HG03066 (cell line): ENCODE data around the gene ISG20.

Experiments used
- ATAC-seq: cut with Tn5 transposase; IDR thresholded peaks from one replicate; pipeline ENCODE4 v1.9.1; 2021; ENCODE audit warnings: low read depth; ENCODE audit not compliant: unreplicated experiment

The ISG20 gene

DNA sequence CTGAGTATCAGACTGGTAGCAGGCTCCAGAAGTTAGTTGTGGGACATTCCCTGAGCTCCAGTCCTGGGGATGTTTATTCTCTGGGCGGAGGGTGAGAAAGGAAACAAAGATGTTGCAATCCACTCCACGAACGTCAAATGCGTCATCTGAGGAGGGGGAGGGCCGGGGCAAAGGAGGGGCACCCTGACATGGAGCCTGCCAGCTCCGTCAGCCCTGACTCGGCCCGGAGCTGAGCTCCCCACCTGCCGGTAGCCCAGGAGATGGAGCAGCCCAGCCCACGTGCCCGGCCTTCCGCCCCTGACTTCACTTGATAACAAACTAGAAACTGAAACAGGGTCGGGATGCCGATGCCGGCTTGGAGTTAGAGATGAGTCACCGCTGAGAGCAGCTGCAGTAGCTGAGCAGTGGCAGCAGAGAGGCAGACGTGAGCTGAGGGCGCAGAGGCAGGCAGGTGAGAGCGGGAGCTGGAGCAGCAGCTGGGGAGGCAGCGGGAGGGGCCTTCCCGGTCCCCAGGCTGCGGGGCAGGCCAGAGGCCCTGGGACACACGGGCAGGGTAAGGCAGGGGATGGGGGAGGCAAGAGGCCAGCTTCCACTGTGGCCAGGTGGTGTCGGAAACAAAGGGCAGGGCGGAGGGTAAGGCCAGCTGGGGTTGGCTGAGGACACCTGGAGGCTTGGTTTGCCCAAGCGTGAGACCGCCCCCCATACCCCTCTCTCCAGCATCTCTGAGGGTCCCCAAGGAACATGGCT lies at the start of gene ISG20:
ISG20 (plus strand) TSS at position 391 of the 747 bp plus-strand sequence; CDS start at position 742, 351 bp downstream.
- ATAC-seq = peak; percentile 57

DNA sequence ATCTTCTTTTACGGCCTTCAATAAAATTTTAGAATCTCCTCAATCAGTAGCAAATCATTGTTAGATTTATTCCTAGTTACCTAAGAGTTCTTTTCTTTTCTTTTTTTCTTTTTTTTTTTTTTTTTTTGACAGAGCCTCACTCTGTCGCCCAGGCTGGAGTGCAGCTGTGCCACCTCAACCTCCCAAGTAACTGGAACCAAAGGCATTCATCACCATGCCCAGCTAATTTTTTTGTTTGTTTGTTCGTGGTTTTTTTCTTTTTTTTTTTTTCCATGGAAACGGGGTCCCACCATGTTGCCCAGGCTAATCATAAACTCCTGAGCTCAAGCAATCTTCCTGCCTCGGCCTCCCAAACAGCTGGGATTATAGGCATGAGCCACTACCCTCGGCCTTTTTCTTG lies 48.1 kb upstream of the ISG20 start:
- ATAC-seq = no peak

DNA sequence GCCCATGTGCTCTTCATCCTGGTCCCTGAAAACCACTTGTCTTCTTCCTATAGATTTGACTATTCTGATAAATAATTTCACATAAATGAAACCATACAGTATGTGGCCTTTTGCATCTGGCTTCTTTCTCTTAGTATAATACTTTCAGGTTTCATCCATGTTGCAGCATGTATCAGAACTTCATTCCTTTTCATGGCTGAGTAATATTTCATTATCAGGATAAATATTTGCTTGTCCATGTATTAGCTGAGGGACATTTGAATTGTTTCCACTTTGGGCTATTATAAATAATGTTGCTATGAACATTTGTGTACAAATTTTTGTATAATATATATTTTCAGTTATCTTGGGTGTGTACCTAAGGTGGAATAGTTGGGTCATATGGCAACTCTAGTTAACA lies 47.4 kb upstream of the ISG20 start:
- no peak for ATAC-seq

DNA sequence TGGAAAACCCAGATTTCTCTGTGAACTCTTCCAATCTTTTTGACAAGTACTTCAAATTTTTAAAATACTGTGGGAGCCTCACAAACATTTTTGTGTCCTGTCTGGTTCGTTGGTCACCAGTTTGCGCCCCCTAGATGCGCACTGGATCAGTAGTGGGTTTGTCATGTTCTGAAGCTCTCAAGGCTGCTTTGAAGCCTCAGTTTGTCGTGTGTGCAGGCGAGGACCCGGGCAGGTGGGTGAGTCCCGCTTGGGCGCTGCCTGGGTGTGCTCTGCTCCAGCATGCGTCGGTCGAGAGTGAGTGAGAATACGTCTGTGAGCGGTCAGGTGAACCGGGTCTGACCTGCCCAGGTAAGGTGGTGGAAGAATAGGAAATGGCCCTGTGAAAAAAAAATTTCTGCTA lies 34.9 kb upstream of the ISG20 start:
- no peak for ATAC-seq

DNA sequence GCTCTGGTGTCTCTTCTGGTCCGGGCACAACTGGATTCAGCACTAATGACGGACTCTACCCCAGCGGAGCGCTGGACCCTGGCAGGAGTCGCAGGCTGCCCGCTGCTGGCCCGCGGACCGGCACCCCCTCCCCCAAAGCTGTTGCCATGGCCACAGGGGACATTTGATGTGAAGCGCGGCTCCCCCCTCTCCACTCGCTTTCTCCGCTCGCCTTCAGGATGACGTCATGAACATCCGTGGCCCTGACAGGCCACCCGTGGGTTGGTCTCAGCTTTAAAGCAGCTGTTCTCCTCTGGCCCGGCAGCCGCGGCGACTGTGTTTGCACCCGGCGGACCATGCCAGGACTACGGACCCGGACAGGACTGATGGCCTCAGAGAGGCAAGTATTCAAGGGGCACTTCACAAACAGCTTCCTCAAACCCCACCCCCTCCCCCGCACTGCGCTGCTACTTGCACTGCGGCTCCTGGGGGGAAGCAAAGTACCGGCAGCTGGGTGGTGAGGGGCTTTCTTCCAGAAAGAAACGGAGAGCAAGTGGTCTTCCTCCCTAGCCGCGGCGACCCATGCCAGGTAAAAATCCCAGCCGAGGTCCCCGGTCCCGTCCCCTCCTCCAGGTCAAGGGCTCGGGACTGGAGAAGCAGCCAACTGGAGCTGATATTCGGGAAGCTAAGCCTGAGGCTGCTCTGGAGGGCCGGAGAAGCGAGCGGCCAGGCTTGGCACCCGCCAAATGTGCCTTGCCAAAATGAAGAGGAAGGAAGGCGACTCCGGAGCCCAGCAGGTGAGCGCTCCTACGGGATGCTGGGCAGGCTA lies 34.2 kb upstream of the ISG20 start:
- no peak for ATAC-seq

DNA sequence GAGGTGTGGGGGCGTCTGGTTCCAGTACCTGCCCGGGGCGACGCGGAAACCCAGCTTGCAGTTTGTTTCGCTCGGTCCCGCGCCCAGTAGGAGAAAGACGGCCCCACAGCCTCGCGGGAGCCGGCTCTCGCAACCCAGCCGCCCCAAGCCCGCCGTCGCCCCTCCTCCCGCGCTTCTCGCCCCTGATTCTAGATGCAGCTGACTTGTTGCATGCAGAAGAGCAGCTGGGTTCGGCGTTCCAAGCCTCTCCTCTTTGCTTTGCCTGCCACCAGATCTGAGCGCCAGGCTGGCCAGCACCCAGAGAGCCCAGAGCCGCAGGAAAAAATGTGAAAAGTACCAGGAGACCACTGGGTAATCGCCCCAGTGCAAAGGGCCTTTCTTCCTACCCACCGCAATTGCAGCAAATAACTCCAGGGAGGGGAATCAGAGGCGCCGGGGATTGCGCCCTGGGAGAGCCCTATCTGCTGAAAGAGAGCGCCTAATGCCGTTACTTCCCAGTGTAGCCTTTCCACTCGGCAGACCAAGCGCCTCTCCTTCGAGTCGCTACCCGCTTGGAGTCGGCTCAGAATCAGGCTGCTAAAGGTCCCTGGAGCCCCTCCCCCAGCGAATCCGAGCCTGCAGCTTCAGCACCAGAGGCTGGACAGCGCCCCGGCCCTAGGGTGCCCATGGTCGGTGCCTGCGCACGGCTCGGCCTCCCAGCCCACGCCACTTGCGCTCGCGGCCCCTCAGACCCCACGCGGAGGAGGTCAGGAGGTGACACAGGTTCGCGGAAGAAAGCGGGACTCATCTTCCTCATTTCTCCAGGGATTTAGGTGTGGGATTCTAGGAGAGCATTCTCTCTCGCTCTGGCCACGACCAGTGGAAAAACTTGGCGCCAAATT lies 33.4 kb upstream of the ISG20 start:
- ATAC-seq = no peak

DNA sequence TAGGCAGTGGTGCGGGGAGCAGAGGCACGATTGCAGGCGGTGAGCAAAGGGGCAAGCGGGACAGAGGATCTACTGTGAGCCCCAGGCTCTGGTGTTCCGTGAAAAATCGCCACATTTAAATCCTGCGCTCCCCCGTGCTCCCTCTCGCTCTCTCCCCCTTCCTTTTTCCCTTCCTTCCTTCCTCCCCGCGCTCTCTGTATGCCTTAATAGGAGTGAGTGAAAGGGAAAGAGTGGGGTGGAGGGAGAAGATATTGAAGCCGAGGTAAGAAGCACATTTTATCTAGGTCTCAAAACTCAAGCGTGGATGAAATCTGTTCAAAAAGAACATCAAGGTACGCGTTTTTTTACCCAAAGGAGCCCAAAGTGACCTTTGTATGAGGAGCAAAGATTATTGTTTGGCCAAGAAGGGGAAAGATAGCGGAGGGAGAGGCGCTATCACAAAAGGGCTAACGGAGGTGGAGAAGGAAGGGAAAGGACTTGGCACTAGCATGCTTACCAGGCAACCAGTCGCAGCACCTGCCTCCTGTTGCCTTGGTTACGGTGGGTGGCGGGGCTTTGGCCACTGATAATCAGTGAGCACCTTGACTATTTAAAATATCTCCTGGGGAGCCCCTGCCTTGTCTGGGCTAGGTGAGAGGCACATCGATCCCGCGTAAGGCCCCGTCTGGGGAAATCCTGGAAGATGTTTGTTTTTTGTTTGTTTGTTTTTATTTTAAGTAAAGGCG lies 32.6 kb upstream of the ISG20 start:
- ATAC-seq = no peak

DNA sequence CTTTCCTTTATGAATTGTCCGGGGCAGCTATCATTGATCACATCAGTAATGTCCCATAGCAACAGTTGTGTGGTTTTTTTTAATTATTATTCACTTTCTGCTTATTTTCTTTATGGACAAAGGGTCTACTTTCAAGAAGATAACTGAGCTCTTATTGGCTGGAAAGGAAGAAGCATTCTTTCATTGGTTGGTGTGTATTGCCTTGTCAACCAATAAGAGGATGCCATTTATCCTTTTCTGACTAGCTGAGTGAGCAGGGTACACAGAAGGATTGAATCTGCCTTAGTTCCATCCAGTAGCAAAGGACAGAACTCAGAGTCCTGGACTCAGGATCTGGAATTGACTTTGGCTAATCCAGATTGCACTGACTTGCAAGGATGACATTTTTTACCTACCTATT lies 30.9 kb upstream of the ISG20 start:
- no peak for ATAC-seq

DNA sequence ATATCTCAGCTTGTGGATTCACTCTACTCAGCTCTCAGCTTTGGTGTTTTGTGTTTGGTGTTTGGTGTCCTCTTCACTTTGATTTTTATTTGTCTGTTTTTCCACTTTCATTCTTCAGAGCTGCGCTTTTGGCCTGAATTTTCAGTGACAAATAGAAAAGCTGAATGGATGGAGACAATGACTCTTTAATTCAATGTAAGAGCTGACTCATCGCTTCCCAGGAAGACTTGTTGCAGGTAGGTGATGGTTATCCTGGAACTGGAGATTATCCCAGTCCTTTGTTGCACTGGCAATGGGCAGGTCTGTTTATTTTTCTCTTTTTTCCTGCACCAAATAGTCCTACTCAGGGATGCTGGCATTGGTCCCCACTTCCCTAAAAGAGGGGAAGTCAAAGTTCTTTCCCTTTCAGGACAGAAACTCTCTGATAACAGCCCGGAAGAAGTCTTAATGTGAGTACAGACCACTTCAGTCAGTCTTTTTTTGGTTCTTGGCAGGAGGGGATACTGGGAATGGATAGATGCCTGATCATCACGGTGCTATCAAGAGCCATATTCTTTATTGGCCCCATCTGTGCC lies 30.1 kb upstream of the ISG20 start:
- no peak for ATAC-seq

DNA sequence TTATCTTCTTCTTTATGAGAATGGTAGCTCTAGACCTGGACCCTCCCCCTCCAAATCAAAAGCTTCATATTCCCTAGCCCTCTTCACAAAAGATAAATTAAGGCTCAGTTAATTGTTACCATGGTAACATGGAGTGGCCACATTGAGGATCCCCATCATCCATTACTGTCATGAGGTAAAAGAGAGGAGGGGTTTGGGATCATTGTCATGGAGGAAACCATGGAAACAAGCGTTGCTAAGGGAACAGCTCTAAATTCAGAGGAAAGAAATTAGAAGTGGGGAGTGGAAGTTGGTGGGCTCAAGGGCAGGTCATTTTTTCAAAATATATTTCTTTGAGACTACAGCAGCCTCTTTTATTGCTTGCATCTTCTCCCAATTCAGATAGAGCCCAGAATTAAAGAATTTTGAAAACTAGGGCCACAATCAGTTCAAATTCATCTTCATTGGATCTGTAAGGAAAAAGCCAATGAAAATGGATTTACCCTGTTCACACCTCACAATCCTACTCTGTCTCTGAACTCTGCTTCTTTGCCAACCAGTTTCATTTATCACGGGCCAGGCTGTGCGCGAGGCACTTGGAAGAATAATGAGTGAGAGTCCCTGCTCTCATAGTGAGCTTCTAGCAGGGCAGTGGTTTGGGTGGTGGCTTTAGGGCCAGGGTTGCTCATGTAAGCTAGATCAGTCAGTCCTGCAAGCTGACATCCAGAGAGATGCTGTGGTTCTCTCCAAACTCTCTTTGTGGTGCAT lies 29.3 kb upstream of the ISG20 start:
- no peak for ATAC-seq

DNA sequence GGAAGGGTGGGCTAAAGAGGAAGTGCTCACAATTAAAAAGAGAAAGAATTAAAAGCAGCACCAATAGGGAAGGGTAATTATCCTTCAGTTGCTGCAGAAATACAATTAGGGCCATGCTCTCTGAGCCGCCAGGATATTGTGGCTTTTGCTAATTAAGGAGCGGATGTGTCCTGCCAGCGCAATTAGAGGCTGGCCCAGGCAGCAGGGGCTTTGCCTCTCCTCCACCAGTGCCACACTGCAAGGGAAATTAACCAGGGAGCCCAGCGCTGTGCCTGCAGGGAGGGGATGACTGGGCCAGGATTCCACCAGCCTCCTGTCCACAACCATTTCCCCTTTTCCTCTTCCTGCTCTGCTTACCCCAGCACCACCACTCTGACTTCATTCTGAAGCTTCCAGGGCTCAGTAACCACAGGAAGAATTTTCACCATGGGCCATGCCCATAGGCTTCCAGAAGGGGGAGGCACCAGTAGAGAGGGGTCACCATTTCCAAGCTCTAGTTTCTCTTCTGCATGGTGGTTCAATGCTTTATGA lies 28.1 kb upstream of the ISG20 start:
- ATAC-seq = no peak

DNA sequence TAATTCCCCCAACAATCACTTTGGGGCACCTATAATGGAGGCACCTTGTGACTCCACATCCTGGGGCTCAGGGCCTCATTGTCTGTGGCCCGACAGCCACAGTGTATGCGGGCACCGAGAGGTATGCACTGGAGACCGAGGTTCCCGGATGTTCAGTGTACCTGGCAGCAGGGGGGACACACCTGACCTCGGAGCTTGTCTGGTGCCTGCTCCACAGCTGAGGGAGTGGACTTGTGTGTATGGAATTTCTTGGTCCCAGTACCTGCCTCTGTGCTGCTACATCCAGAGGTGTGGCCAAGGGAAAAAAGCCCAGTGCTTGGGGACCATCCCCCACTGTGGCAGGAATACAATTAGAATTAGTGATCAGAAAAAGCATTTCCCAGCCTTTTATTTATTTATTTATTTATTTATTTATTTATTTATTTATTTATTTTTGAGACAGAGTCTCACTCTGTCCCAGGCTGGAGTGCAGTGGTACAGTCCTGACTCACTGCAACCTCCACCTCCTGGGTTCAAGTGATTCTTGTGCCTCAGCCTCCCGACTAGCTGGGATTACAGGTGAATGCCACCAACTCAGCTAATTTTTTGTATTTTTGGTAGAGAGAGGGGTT lies 26.5 kb upstream of the ISG20 start:
- no peak for ATAC-seq

DNA sequence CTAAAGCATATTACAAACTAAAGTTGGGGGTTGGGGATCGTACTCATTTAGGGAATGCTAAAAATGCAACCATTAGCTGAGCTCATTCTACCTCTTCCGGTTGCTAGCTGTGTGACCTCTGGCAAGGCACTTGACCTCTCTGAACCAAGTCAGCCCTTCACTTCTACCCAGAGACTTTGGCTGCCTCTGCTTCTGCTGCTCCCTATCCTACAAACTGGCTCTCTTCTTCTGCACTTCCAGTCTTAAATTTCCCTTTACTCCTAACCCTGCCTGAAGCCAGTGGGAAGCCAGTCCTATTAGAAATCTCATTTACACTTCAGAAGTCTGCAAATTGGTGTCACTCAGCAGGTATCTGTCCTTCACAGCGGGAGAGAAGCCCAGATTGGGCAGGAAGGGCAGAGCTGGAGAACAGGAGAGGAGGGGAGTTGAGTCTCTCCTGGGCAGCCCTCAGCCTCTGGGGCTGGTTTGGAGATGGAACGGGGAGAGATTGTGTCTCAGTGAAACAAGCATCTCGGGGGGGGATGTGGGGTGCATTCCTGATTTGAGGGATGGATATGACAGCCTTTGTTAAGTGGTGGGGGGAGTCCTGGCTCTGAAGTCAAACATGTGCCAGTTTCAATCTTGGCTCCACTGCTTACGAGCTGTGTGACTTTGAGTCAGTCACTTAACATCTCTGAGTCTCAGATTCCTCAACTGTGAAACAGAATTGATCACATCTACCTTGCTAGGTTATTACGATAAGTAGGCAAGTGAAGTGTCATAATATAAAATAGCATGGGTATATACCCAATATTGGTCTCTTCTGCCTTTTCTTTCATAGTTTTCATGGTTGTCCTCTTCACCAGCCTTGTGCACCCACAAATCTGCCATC lies 25.5 kb upstream of the ISG20 start:
- ATAC-seq = no peak

DNA sequence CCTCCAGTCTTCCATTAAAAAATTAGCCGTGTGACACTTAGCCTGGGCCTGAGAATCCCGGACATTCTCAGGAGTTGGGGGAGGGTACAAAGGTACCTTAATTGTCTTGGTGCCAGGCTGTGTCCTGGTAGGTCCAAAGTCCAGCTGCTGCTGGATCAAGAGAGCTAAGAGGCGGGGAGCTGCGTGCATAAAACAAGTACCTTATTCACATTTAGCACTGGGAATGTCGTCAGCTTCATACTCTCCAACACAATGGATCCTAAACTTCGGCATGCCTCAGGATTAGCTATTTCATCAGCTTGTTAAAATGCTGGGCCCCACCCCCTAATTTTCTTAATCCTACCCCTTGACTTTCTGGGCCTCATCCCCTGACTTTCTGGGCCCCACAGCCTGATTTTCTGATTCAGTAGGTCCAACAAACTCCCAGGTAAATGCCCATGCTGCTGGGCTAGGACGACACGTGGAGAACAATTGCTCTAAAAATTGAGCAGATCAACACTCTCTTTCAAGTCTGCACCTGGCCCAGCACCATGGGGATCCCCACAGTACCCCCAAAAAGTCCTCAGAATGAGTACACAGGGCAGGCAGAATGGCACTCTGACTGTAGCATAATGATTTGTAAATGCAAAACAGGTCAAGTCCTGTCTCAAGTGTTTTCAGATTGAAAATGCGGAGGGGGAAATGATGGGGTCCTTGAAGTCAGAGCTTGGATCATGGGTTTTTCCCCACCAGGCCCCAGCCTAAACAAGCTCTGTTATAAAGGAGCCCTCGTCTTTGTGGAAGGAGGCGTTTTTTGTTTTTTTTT lies 23.3 kb upstream of the ISG20 start:
- ATAC-seq = no peak

DNA sequence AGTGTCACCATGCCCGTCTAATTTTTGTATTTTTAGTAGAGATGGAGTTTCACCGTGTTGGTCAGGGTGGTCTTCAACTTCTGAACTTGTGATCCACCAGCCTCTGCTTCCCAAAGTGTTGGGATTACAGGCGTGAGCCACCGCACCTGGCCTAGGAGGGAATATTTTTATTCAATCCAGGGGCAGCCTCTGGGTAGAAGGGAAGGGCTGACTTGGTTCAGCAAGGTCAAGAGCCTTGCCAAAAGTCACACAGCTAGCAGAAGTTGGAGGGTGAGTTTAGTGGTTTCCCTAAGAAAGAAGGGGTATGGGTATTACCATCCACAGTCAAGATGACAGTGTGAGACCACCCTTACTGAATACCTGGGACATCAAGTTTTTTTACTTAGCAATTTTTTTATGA lies 22.6 kb upstream of the ISG20 start:
- ATAC-seq = no peak

DNA sequence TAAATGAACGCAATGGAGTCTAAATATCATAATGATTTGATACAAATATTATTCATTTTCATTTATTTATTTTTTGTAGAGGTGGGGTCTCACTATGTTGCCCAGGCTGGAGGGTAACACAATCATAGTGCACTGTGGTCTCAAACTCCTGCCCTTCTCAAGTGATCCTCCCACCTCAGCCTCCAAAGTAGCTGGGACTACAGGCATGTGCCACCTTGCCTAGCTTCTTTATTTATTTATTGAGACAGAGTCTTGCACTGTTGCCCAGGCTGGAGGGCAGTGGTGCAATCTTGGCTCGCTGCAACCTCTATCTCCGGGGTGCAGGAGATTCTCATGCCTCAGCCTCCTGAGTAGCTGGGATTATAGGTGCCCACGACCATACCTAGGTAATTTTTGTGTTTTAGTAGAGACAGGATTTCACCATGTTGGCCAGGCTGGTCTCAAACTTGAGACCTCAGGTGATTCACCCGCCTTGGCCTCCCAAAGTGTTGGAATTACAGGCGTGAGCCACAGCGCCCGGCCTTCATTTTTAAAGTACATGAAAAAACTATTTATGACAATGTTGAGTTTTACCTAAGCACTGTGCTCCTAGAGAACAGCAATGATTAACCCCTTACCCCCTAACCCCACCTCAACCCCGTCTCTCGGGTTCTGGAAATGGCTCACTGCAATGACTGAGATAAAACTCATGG lies 21.6 kb upstream of the ISG20 start:
- no peak for ATAC-seq
